HG03354 (cell line): Measurements from ENCODE around the gene MLPH.

Source experiments
- ATAC-seq: cut with Tn5 transposase; IDR thresholded peaks from one replicate; pipeline ENCODE4 v1.9.1; 2021; ENCODE audit warnings: mild to moderate bottlenecking; ENCODE audit not compliant: unreplicated experiment, poor library complexity, severe bottlenecking

Gene MLPH

GRCh38 chr2:237573721-237574415 lies 86.8 kb downstream of the MLPH start:
- no peak for ATAC-seq

- no peak for ATAC-seq
Observed at GRCh38 chr2:237574467-237574866, 87.4 kb downstream of the MLPH start.

- no peak for ATAC-seq
Observed at GRCh38 chr2:237574894-237575868, 88.1 kb downstream of the MLPH start.

- ATAC-seq, result no peak
Observed at GRCh38 chr2:237575869-237576862, 89.1 kb downstream of the MLPH start.

GRCh38 chr2:237576974-237577373 lies 89.9 kb downstream of the MLPH start:
- ATAC-seq, result no peak

- no peak for ATAC-seq
Observed at GRCh38 chr2:237577458-237577857, 90.4 kb downstream of the MLPH start.

- no peak for ATAC-seq
Observed at GRCh38 chr2:237577956-237578870, 91.2 kb downstream of the MLPH start.

GRCh38 chr2:237581326-237581725 lies 94.3 kb downstream of the MLPH start:
- no peak for ATAC-seq

GRCh38 chr2:237581751-237582746 lies 95.0 kb downstream of the MLPH start:
- ATAC-seq, result no peak

- no peak for ATAC-seq
Observed at GRCh38 chr2:237583385-237584295, 96.6 kb downstream of the MLPH start.

- no peak for ATAC-seq
Observed at GRCh38 chr2:237585590-237586221, 98.7 kb downstream of the MLPH start.

- no peak for ATAC-seq
Observed at GRCh38 chr2:237588044-237588696, 101.1 kb downstream of the MLPH start.

GRCh38 chr2:237590272-237591140 lies 103.5 kb downstream of the MLPH start, which contains the start of gene RAB17:
TSS of gene RAB17 (minus strand) at chr2:237590734. CDS start at chr2:237586154, 4,580 bp downstream.
- ATAC-seq, result no peak

- no peak for ATAC-seq
Observed at GRCh38 chr2:237591141-237591881, 104.3 kb downstream of the MLPH start.
